DOHH2 (cell line): ENCODE measurements around the gene MAMDC2.

Source experiments
- H3F3A ChIP-seq: fragments of 200-600 bp; sonication (generic), shearing (Covaris generic); 2 replicates; pipeline ENCODE4 v1.6.0; 2016; ENCODE audit warnings: antibody characterized with exemption, mild to moderate bottlenecking; ENCODE audit not compliant: control insufficient read depth, insufficient read depth
- H3K27ac ChIP-seq: fragments of 200-600 bp; sonication (generic); 2 replicates; pipeline ENCODE4 v1.5.1; 2014; ENCODE audit warnings: low read depth, mild to moderate bottlenecking, low read length, moderate library complexity
- H3K27me3 ChIP-seq: fragments of 200-600 bp; sonication (generic); 2 replicates; pipeline ENCODE4 v1.6.1; 2014; ENCODE audit warnings: mild to moderate bottlenecking, low read length, mixed read lengths; ENCODE audit not compliant: control insufficient read depth
- H3K36me3 ChIP-seq: fragments of 200-600 bp; sonication (generic); 2 replicates; pipeline ENCODE4 v1.6.1; 2014; ENCODE audit warnings: mild to moderate bottlenecking, low read length, moderate library complexity, mixed read lengths; ENCODE audit not compliant: control insufficient read depth
- H3K4me1 ChIP-seq: fragments of 200-600 bp; sonication (generic); 2 replicates; pipeline ENCODE4 v1.6.1; 2014; ENCODE audit warnings: mild to moderate bottlenecking, low read length, mixed read lengths; ENCODE audit not compliant: control insufficient read depth
- H3K4me2 ChIP-seq: fragments of 200-600 bp; sonication (generic); 2 replicates; pipeline ENCODE4 v1.6.0; 2014; ENCODE audit warnings: mild to moderate bottlenecking, low read length, moderate library complexity
- H3K4me3 ChIP-seq: fragments of 200-600 bp; sonication (generic); 2 replicates; pipeline ENCODE4 v1.5.1; 2014; ENCODE audit warnings: mild to moderate bottlenecking, low read length, mixed read lengths
- H3K79me2 ChIP-seq: fragments of 200-600 bp; sonication (generic); 2 replicates; pipeline ENCODE4 v1.6.1; 2014; ENCODE audit warnings: mild to moderate bottlenecking, low read length, mixed read lengths; ENCODE audit not compliant: control insufficient read depth
- H3K9me2 ChIP-seq: fragments of 200-600 bp; sonication (generic); replicated peaks from 2 replicates; pipeline ENCODE4 v1.6.1; 2014; ENCODE audit warnings: mild to moderate bottlenecking, low read length, mixed read lengths; ENCODE audit not compliant: control insufficient read depth
- H3K9me3 ChIP-seq: fragments of 200-600 bp; sonication (generic); 2 replicates; pipeline ENCODE4 v1.6.1; 2014; ENCODE audit warnings: antibody characterized with exemption, low read length, mixed read lengths; ENCODE audit not compliant: control insufficient read depth, insufficient read depth
- H4K20me1 ChIP-seq: fragments of 200-600 bp; sonication (generic); 2 replicates; pipeline ENCODE4 v1.6.0; 2014; ENCODE audit warnings: low read depth, mild to moderate bottlenecking, antibody characterized with exemption, low read length, moderate library complexity; ENCODE audit not compliant: control insufficient read depth, insufficient read depth
- CTCF ChIP-seq: fragments of 200-600 bp; sonication (generic); IDR thresholded peaks from one replicate; pipeline ENCODE4 v1.5.1; 2014; ENCODE audit warnings: antibody characterized with exemption, mild to moderate bottlenecking, low read depth, low read length; ENCODE audit not compliant: poor library complexity, severe bottlenecking
- EZH2phosphoT487 ChIP-seq: fragments of 200-600 bp; sonication (generic); IDR thresholded peaks from 2 replicates; pipeline ENCODE4 v1.6.1; 2017; ENCODE audit warnings: borderline replicate concordance, mild to moderate bottlenecking, antibody characterized with exemption, low read length, moderate library complexity, mixed read lengths

Gene MAMDC2

GRCh38 chr9:70143394-70144130 is 99.9 kb downstream of the MAMDC2 start:
- Histone ChIP-seq H3K4me2 (no peak overlapping the region), H3K4me3 (no peak overlapping the region), H3K9me3 (no peaks in the 10 kb centered on the region), H3K9me2 (no peaks in the 10 kb centered on the region), H4K20me1 (no peaks in the 10 kb centered on the region), H3K79me2 (no peaks in the 10 kb centered on the region), H3K27me3 (no peaks in the 10 kb centered on the region; the same call in 1 of the 2 replicates), H3K36me3 (no peaks in the 10 kb centered on the region), H3K4me1 (no peaks in the 10 kb centered on the region), H3K27ac (no peak overlapping the region), H3F3A (no peaks in the 10 kb centered on the region)
- no peak for TF ChIP-seq CTCF
- TF ChIP-seq EZH2phosphoT487: no peak

GRCh38 chr9:70144131-70144503 is 100.5 kb downstream of the MAMDC2 start:
- H3K4me2 ChIP-seq: no peak overlapping the region
- H3K36me3 ChIP-seq: no peaks in the 10 kb centered on the region
- no peak overlapping the region for H3K4me3 ChIP-seq
- TF ChIP-seq CTCF (no peak), EZH2phosphoT487 (no peak)
- H3K9me2 ChIP-seq: no peaks in the 10 kb centered on the region
- H3F3A ChIP-seq: no peaks in the 10 kb centered on the region
- no peaks in the 10 kb centered on the region for H3K4me1 ChIP-seq
- H3K9me3 ChIP-seq: no peaks in the 10 kb centered on the region
- H3K79me2 ChIP-seq: no peaks in the 10 kb centered on the region
- H4K20me1 ChIP-seq: no peaks in the 10 kb centered on the region
- no peak overlapping the region for H3K27ac ChIP-seq
- H3K27me3 ChIP-seq: no peaks in the 10 kb centered on the region; the same call in 1 of the 2 replicates

GRCh38 chr9:70145981-70146380 is 102.3 kb downstream of the MAMDC2 start:
- Histone ChIP-seq H3K36me3 (no peaks in the 10 kb centered on the region), H3K9me3 (no peaks in the 10 kb centered on the region)

More at GRCh38 chr9:70145981-70146380, 102.3 kb downstream of the MAMDC2 start:
- no peaks in the 10 kb centered on the region for H3K4me1 ChIP-seq
- no peaks in the 10 kb centered on the region for H4K20me1 ChIP-seq
- no peak overlapping the region for H3K4me2 ChIP-seq
- H3K4me3 ChIP-seq: no peak overlapping the region
- no peaks in the 10 kb centered on the region for H3F3A ChIP-seq
- no peak for TF ChIP-seq CTCF
- TF ChIP-seq EZH2phosphoT487: no peak
- H3K79me2 ChIP-seq: no peaks in the 10 kb centered on the region
- no peak overlapping the region for H3K27ac ChIP-seq
- no peaks in the 10 kb centered on the region for H3K9me2 ChIP-seq
- H3K27me3 ChIP-seq: no peaks in the 10 kb centered on the region; the same call in 1 of the 2 replicates
